Stimulated activated CD8-positive, alpha-beta memory T cell treated with anti-CD3 and anti-CD28 coated beads, Interleukin-2, amount 100 ng/mL, for 48 hours (primary cell): ENCODE results near the gene GUCY1A1.

ENCODE experiments used
- DNase-seq, 2 donors: peaks; one replicate each; pipeline ENCODE4 v3.0.0-alpha.2; 2020; ENCODE audit warnings: low read depth in 2 of 2

GUCY1A1 gene

DNA sequence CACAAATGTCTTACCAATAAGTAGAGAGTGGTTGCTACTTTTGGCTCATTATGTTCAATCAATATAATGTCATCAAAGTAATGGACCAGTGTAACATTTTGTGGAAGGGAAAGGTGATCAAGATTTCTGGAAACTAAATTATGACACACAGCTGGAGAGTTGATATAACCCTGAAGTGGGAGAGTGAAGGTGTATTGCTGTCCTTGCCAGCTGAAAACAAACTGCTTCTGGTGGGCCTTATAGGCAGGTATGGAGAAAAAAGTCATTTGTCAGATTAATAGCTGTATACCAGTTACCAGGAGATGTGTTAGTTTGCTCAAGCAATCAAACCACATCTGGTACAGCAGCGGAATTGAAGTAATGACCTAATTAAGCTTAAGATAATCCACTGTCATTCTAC lies 74.9 kb downstream of the GUCY1A1 start:
- DNase-seq, result no peak

DNA sequence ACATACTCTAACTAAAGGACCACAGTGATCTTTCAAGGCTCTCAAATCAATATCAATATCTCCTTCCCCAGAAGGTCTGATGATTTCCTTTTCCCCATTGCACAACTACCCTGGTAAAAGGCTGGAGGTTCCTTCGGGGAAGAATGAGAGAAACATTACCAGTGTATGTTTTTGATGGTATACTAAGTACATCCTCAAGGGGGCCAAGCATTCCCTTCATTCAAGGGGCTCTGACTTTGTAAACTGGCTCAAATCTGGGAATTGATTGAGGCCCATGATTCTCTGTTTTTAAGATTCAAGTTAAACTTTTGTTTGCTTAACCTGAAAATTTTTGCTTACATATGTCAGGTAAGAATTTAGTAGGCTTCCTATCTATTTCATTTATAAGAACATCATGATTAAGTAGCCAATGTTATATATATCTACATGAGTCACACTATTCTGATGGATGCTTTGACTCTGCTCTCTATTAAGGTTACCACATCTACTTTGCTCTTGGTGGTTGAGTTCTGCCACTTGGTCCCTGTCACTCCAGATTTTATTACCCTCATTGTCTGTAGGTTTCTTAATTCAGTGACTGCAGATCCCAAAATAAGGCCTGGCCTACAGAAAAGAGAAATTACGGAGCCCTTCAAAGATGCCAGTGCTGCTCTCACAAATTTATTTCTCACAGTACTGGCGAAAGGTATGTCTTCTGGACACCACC lies 75.8 kb downstream of the GUCY1A1 start:
- no peak for DNase-seq

DNA sequence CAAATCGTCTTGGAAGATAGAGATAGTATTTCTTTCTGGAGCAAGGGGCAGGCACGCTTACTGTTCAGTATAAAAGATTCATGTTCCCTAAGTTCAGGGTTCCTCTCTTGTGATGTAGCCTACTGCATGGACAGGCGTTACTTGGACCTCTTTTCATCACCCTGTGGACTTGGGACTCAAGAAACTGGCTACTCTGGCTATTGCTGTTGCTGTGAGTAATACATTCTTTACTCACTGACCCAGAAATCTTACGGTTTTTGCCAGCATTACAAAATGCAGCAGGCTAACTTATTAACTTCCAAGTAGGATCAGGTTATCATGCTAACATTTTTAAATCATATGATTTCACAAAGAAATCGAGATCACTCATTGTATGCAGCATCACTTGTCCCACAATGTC lies 79.3 kb downstream of the GUCY1A1 start:
- DNase-seq, result no peak

DNA sequence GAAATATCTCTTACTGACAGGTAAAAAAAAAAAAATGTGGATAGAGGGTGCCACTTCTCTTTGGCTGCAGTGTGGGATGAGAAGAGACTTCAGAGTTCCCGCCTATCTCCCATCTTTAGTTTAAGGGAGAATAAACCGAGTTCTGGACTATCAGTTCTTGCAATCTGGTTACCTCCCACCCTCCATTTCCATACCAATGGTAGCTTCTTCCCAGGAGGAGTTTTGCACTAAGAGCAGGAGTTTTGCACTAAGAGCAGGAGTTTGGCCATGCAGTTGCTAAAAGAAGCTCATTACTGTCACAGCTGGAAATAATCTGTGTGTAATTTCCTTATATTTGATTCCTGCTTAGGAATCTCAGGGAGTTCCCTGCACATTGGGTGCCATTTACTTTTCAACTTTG lies 81.4 kb downstream of the GUCY1A1 start:
- no peak for DNase-seq

DNA sequence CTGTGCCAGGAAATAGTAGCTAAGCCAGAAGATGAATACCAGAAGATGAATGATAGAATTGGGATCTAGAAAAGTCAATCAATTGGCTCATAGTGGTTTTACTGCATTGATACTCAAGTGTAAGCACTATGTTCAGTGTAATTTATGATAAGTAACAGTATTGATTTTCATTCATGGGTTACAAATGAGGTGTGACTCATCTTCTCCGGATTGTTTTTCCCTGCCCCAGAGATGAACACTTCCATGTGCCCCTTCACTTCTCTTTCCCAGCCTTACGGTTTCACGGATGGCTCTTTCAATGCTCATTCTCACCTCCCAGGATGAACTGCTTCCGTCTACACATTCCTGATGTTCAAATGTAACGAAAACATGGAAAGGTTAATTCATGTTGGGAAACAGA lies 82.4 kb downstream of the GUCY1A1 start:
- no peak for DNase-seq

DNA sequence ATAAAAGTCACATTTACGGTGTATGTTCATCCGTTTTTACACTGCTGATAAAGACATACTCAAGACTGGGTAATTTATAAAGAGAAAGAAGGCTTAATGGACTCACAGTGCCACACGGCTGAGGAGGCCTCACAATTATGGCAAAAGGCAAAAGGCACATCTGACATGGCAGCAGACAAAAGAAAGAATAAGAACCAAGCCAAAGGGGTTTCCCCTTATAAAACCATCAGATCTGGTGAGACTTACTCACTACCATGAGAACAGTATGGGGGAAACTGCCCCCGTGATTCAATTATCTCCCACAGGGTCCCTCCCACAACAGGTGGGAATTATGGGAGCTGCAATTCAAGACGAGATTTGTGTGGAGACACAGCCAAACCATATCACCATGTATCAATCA lies 84.9 kb downstream of the GUCY1A1 start:
- no peak for DNase-seq

DNA sequence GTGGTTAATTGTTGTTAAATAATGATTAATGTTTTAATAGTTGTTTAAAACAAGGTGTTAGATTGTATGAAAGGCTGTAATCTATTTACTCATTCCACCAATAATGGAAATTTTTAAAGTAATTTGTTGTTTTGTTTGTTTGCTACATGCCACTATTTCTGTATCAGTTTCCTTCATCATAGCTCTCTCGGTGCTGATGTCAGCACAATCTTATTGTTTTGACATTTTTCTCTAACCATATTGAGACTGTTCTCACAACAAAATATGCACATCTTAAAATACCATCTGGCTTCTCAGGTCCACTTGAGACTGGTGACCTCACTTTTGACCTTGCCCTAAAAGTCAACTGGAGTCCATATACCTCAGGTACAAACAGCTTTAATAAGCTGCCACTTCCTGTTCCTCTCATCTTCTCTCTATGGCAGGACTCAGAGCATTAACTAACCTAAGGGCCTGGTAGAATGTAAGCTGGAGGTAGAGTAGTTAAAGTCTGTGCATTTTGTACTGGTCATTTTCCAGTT lies 91.2 kb downstream of the GUCY1A1 start:
- DNase-seq, result no peak

DNA sequence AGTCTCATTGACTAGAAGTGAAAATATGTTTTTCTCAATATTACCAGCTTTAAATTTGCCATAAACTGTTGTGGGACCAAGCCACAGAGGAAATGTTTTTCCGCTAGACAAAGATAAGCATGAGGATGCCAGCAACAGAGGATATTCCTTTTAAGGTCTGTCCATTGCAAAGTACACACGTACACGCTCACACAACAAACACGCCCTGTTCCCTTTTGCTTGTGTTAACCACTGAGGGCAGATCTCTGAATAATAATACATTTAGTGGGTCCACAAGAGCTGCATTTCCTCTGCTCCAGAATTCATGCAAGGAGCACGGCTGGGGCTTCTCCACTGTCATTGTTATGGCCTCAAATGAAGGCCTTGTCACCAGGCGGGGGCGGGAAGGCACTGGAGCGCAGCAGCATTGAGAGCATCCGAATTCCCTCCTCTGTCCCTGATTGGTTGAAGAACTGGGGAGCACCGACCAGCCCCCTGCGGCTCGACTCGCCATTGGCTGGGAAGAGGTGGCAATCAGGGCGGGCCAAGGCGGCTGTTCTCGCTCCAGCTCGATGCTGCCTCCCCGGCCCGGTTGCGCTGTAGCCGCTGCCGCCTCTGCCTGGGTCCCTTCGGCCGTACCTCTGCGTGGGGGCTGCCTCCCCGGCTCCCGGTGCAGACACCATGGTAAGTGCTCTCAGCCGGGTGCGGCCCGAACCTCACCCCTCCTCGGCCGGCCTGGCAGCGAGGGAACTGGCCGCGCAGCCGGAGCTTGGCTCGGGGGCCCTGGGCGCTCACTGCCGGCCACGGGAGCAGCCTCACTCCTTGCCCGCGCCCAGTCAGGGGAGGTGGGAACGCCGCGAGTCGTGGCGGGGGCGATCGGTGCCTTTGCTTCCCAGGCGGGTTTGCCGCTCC lies 92.1 kb downstream of the GUCY1A1 start, which contains the start of gene GUCY1B1:
TSS of gene GUCY1B1 (plus strand) at position 541 of the 891 bp plus-strand sequence. CDS start at position 661, 120 bp downstream.
- peak; percentile 52 to 53 for DNase-seq

DNA sequence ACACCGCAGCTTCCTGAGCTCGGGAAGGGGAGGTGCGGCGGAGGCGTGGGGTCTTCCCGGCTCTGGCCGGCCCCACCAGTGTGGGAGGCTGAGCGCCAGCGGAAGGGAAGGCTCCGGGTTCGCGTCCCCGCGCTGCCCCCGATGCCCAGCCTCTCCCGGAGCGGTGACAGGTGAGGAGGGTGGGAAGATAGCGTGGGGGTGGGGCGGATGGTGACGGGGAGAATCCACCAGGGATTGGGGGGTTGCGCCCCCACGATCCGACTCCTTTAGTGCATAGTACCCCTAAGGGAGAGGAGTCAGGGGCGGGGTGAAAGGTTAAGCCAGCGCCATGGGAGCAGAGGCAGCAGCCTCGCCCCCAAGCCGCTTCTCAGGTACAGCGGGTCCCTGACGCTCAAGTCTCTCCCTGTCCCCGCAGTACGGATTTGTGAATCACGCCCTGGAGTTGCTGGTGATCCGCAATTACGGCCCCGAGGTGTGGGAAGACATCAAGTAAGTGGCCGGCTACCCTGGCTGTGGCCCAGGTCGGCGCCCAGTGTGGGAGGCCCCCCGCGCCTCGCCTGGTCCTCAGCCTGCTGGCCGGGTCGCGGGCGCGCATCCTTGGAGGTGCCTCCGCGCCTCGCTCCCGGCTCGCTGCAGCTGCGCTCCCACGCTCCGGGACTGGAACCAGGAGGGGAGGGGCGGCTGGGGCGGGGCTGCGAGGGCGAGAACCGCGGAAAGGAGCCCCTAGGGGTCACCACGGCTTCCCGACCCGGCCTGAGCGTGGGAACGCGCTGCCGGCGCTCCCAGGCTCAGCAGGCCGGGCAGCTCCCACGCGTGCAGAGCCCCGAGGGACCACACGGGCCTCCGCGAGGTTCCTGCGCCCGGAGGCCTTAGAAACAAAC lies 93.0 kb downstream of the GUCY1A1 start:
- DNase-seq, result peak in 1 of 2 donors; percentile 3

DNA sequence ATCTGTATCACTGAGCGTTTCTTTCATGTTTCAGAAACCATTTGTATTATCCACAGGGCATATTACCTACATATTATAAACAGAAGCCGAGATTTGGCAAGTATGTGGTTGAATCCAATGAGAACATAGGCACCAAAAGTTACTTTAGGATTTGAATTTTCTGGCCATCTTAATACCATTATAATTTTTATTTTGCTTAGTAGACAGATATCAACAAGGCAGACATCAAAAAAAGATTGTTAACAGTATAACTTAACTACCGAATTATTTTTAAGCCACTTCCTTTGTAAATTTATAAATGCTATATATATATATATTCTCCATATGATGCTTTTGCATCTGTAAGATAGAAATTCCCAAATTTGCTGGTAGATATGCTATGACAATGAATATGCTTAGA lies 94.4 kb downstream of the GUCY1A1 start:
- no peak for DNase-seq

DNA sequence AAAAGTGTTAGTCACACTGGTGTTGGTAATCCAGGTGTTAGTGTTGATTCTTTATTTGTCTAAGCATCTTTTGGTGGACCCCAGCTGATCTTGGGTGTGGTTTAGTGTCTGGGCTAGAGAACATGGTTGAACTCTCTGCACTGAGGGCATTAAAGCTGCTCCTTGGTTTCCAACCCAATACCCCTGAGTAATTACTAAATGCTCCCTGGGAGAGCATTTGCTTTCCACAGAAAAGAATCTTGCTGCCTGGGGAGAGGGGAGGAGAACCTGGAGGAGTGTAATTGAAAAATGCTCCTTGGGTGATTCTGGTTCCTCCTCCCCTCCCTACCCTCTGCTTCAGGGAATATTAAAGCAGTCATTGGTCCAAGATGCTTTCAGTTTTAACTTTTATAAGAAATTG lies 95.3 kb downstream of the GUCY1A1 start:
- no peak for DNase-seq

DNA sequence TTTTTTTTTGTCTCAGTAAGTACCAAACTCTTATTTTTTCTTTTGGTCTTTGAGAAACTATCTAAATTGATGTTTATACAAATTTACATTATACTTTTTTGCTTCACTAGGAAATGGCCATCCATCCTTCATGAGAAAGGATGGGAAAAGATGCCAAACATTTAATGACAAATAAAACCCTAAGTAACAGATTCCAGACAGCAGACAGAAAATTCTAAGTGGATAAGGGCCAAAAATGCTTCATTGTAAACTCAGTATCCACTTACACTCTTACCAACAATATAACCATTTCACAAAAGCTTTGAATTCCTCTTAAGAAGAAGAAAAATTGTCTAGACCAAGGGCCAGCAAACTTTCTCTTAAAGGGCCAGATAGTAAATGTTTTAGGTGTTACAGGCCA lies 95.7 kb downstream of the GUCY1A1 start:
- no peak for DNase-seq

DNA sequence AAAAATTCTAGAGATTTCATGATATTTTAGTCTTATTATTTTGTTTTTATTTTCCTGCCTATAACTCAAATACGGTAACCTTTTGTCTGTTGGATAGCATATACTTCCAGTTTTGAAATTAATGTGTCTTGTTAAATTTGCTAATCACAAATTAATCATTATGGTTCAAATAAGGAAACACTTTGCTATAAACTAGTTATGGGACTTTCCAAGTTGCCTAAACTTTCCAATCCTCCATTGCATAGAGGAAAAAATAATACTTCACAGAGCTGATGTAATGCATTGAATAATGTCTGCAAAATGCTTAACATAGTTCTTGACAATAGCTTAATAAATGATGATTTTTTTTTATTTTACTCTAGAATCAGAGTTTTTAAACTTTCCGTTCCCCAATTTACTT lies 96.9 kb downstream of the GUCY1A1 start:
- DNase-seq, result no peak

DNA sequence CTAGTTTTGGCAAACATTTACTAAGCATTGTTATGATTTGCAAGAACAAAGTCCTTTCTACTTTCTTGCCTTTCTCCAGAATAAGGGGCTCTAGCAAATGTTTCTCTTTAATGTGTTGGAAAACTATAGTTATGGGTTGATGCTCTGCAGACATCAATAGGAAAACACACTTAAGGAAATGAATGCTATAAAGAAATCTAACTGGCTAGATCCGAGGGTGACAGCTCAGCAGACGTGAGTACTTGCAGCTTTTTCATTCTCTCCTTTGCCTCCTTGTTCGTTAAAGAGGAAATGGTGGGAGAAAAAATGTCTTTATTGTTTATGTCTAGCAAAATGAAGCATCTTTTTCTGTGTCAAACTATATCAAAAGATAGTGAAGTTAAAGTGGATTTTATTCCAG lies 98.5 kb downstream of the GUCY1A1 start:
- no peak for DNase-seq

DNA sequence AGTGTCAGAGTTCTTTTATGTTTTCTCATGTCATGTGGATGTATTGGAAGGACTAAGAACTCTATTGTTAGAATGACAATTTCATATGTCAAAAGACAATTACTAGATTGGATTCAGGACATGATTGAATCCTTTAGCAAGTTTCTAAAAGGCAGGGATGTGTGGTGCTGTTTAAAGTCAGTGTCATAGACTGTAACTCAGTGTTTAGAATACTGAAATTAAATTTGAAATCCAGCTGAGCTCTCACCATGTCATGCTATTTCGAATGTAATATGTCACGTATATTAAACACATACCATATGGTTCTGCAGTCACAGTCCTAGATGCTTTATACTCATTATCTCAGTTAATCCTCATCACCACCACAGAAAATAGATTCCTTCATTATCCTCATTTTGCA lies 100.0 kb downstream of the GUCY1A1 start:
- no peak for DNase-seq

DNA sequence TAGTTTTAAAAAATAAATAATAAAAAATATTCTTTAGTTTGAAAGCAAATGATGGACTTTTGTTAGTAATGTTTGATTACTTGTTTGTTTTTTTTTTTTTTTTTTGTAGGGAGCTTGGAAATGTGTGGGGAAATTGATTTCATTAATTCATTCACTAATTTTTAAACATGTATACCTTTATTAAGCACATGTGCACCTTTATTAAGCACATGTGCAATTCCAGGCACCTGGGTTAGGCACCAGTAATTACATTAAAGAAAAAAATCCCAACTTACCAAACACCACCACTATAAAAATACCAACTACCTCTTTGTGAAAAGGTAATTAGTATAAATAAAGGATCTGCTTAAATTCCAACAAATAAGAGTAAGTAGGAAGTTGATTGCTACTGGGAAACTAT lies 101.7 kb downstream of the GUCY1A1 start:
- no peak for DNase-seq

DNA sequence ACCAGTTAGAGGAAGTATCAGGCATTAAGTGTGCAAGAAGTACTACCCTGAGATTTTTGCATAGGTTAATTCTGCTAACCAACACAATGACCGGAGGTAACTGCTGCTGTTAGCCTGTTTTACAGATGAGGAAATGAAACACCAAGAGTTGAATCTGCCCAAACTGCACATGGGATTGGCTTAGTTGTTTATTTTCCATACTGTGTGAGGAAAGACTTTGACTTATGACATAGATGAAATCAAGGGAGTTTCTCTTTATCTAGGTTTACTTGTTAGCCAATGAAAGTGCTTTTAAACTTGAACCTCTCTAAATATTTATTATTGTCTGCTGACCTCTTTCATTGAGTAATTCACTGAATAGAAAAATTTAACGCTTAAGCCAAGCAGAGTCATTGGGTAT lies 102.4 kb downstream of the GUCY1A1 start:
- no peak for DNase-seq

DNA sequence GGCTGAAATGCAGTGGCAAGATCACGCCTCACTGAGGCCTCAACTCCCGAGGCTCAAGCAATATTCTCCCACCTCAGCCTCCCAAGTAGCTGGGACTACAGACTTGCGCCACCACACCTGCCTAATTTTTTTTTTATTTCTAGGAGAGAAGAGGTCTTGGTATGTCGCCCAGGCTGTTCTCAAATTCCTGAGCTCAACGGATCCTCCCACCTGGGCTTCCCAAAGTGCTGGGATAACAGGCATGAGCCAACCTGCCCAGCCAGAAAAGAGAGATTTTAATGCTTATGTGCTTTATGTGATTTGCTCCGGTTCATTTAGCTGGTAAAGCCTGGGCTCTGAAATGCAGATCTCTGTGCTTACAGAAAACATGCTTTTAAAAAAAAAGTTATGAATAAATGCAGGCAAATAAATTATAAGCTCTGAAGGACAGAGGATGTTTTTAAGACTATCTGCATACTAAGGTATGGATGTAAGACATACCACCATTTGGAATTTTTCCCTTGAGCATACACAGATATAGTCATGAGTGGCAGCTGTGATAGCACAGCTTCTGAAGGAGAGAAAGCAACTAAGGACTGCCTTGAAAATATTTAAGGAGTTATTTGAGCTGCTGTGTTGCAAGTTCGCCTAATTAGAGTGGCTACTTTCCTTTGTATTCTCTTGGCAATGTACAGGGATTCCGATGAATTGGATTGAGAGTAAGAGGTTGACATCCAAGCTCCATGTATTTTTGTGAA lies 106.0 kb downstream of the GUCY1A1 start:
- DNase-seq, result no peak

DNA sequence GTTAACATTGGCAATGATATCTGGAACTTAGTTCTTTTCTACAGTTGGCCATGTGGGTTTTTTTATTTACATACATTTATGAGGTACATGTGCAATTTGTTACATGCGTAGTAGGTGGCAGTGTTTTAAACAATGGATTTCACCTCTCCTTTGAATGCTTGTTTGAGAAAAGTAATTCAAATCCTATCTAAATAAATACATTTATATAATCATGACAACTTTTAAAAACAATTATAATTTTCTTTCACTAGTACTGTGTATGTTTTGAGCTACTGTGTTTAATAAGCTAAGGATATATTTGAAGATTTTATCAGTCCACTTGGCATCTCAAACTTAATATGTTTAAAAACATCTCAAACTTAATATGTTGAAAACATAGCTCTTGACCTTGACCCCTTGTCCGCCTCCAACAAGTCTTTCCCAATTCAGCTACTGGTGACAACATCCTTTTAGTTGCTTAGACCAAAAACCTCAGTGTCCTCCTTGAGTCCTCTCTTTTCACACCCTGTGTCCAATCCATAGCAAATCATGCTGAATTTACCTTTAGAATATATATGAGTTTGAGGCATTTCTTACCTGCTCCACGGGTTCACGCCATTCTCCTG lies 106.7 kb downstream of the GUCY1A1 start:
- DNase-seq, result no peak

DNA sequence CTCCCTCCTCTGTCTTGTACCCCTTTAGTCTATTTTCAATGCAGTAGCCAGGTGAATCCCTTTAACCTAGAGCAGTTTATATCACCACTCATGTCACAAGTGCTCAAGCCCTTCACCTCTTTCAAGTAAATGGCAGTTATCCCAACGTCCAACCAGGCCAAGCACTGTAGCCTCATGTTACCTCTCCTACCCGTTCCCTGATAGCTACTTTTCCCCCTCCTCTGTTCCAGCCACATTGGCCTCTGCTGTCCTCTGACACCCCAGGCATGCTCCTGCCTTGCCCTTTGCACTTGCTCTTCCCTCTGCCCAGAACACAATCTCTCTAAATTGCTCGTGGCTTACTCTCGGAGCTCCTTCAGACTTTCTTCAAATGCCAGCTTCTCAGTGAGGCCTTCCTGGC lies 107.4 kb downstream of the GUCY1A1 start:
- DNase-seq, result no peak
